Muscle of leg (tissue), 11 donors: Measurements from ENCODE around the gene DNAH1. TPM values are rescaled to one million over a fixed set of nuclear protein-coding genes. Genes with fewer than 3 reads are reported as not detected.

Experiments used
- DNase-seq: peaks from one replicate; pipeline ENCODE4 v3.0.0; 2013
- H3K27ac ChIP-seq: one replicate; pipeline ENCODE4 v1.5.1; 2013; ENCODE audit warnings: mild to moderate bottlenecking, low read length, control low read depth
- H3K27me3 ChIP-seq: one replicate; pipeline ENCODE4 v1.6.1; 2013; ENCODE audit warnings: low read length; ENCODE audit not compliant: control insufficient read depth, insufficient read depth
- H3K36me3 ChIP-seq: one replicate; pipeline ENCODE4 v1.6.1; 2013; ENCODE audit warnings: low read length; ENCODE audit not compliant: control insufficient read depth, insufficient read depth
- H3K4me1 ChIP-seq: one replicate; pipeline ENCODE4 v1.6.1; 2013; ENCODE audit warnings: low read length; ENCODE audit not compliant: control insufficient read depth, insufficient read depth
- H3K4me3 ChIP-seq: one replicate; pipeline ENCODE4 v1.5.1; 2013; ENCODE audit warnings: low read length, control low read depth
- H3K9me3 ChIP-seq: replicated peaks from 2 replicates; pipeline ENCODE4 v1.6.1; 2013; ENCODE audit warnings: low read depth, low read length; ENCODE audit not compliant: control insufficient read depth
- WGBS: methylation state at CpG from one replicate; pipeline ENCODE4 v1.1.5; 2013; ENCODE audit warnings: missing lambda C conversion rate; ENCODE audit not compliant: insufficient coverage; 5-methylcytosine and 5-hydroxymethylcytosine counted together
- polyA plus RNA-seq, 8 donors: library from polyadenylated mRNA; unstranded; fragments of 120-200 nt; gene quantifications; one replicate each; pipeline versions ENCODE4 v1.2.1 to v1.2.3, GENCODE V29; 2013; ENCODE audit warnings: inconsistent platforms in 1 of 8, low replicate concordance in 1 of 8; ENCODE audit not compliant: insufficient read length in 8 of 8, insufficient read depth in 1 of 8
- total RNA-seq: library from RNA; stranded (reverse); fragments of 120-200 nt; gene quantifications from one replicate; pipeline ENCODE4 v1.2.4, GENCODE V29; 2013

DNAH1 gene
- total and polyA plus RNA-seq, 9 donors, result 3.2 to 6.0 (median 4.4) TPM

DNA sequence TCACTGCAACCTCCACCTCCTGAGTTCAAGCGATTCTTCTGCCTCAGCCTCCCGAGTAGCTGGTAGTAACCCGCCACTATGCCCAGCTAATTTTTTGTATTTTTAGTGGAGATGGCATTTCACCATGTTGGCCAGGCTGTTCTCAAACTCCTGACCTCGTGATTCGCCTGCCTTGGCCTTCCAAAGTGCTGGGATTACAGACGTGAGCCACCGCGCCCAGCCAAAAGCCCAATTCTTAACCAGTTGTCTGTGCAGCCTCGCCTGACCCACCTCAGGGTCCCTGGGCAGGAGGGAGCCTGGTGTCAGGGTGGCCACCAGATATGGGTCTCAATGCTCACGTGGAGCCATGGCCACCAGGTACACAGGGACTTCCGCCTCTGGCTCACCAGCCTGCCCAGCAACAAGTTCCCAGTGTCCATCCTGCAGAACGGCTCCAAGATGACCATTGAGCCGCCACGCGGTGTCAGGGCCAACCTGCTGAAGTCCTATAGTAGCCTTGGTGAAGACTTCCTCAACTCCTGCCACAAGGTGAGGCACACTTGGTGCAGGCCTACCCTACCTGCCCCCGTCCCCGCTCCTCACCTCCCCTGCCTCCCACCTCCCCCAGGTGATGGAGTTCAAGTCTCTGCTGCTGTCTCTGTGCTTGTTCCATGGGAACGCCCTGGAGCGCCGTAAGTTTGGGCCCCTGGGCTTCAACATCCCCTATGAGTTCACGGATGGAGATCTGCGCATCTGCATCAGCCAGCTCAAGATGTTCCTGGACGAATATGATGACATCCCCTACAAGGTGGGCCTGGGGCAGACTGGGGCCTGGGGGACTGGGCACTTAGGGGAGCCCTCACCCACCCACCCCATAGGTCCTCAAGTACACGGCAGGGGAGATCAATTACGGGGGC is 80.1 kb downstream of the DNAH1 start:
- Histone ChIP-seq H3K27ac (no peak overlapping the region), H3K4me3 (no peak overlapping the region), H3K9me3 (no peaks in the 10 kb centered on the region), H3K27me3 (no peaks in the 10 kb centered on the region), H3K4me1 (no peaks in the 10 kb centered on the region), H3K36me3 (peaks cover 27% of the 10 kb centered on the region)
- 91% methylated on average over 23 of the region's 25 CpGs for WGBS
- DNase-seq, result no peak

DNA sequence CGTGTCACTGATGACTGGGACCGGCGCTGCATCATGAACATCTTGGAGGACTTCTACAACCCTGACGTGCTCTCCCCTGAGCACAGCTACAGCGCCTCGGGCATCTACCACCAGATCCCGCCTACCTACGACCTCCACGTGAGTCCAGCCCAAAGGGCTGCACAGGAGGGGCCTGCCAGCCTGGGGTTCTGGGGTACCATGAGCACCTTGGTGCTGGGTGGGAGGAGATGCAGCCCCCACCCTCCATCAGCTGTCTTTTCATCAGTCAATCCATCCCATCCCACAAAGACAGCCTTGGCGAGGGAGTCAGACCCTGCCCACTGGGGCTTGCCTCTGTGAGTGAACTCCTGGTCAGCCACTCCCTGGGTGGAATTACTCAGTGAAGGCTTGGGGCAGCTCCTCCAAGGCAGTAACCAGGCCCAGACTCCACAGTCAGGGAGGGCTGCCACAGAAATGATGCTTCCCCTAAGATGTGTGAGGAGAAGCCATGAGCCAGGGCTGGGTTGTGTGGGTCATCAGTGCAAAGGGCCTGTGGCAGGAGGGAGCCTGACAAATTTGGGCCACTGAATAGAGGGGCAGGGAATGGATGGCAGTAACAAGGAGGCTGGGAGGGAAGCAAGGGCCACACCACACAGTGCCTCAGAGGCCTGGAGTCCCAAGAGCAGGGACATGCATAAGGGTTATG is 80.9 kb downstream of the DNAH1 start:
- H3K27me3 ChIP-seq, result no peaks in the 10 kb centered on the region
- no peaks in the 10 kb centered on the region for H3K4me1 ChIP-seq
- no peaks in the 10 kb centered on the region for H3K9me3 ChIP-seq
- 94% methylated on average over 3 of the region's 10 CpGs for WGBS
- no peak overlapping the region for H3K4me3 ChIP-seq
- H3K36me3 ChIP-seq, result peaks cover 35% of the 10 kb centered on the region
- H3K27ac ChIP-seq, result no peak overlapping the region
- no peak for DNase-seq

DNA sequence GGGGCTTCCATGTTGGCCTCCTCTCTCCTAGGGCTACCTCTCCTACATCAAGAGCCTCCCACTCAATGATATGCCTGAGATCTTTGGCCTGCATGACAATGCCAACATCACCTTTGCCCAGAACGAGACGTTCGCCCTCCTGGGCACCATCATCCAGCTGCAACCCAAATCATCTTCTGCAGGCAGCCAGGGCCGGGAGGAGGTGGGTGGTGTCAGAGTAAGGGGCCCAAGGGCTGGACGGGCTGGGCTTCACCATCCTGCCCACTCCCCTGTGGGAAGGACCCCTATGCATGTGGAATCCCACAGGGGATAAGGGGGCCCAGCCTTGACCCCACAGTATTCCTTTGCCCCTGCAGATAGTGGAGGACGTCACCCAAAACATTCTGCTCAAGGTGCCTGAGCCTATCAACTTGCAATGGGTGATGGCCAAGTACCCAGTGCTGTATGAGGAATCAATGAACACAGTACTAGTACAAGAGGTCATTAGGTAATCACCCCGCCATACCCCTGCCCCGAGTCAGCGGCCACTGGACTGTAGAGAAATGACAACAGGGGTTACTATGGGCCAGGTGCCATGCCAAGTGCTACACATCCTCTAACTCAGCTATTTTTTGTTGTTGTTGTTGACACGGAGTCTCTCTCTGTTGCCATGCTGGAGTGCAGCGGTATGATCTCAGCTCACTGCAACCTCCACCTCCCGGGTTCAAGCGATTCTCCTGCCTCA is 81.7 kb downstream of the DNAH1 start:
- 83% methylated on average over 3 of the region's 13 CpGs for WGBS
- Histone ChIP-seq H3K27me3 (no peaks in the 10 kb centered on the region), H3K4me3 (no peak overlapping the region), H3K9me3 (no peaks in the 10 kb centered on the region), H3K27ac (no peak overlapping the region), H3K4me1 (no peaks in the 10 kb centered on the region), H3K36me3 (peaks cover 42% of the 10 kb centered on the region)
- no peak for DNase-seq

DNA sequence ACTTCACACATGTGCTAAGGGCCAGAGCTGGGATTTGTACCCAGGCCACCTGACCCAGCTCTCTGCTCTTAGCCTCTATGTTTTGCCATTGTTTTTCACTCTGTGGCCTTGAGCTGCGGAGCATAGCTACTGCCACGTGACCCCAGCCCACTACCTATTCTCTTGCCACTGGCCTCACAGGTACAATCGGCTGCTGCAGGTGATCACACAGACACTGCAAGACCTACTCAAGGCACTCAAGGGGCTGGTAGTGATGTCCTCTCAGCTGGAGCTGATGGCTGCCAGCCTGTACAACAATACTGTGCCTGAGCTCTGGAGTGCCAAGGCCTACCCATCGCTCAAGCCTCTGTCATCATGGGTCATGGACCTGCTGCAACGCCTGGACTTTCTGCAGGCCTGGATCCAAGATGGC is 82.6 kb downstream of the DNAH1 start:
- DNase-seq, result no peak
- Histone ChIP-seq H3K27ac (no peak overlapping the region), H3K27me3 (no peaks in the 10 kb centered on the region), H3K9me3 (no peaks in the 10 kb centered on the region), H3K4me1 (peaks cover 3% of the 10 kb centered on the region), H3K4me3 (no peak overlapping the region), H3K36me3 (peaks cover 48% of the 10 kb centered on the region)
- WGBS, result 89% methylated on average over 5 of the region's 5 CpGs

DNA sequence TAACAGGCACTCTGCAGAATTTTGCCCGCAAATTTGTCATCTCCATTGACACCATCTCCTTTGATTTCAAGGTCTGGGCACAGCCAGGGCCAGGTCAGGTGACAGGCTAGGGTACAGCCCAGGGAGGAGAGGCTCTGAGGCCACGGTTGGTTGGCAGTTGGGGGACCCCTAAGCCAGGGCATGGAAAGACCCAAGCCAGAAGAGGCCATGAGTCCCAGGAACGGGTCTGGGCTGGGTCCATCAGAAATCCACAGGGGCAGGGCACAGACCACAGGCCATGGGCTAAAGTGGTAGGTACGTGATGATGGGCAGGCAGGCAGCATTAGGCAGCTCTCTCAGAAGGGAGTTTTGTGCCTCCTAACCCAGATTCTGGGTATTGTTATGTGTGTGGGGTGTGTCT is 83.0 kb downstream of the DNAH1 start:
- Histone ChIP-seq H3K36me3 (peaks cover 52% of the 10 kb centered on the region), H3K27ac (no peak overlapping the region), H3K27me3 (no peaks in the 10 kb centered on the region), H3K4me1 (peaks cover 4% of the 10 kb centered on the region), H3K9me3 (no peaks in the 10 kb centered on the region), H3K4me3 (no peak overlapping the region)
- WGBS, result 82% methylated on average over 3 of the region's 4 CpGs
- no peak for DNase-seq

DNA sequence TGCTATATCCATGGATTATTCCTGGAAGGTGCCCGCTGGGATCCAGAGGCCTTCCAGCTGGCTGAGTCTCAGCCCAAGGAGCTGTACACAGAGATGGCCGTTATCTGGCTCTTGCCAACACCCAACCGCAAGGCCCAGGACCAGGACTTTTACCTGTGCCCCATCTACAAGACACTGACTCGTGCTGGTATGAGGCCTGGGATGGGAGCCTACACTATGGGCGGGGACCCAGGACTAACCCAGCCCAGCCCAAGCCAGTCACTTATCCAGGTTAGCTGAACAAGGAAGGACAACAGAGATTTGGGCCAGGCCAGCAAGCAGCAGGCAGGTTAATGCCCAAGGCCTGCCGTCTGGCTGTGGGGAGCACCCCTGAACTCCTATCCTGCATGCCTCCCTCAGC is 83.5 kb downstream of the DNAH1 start:
- DNase-seq, result no peak
- Histone ChIP-seq H3K27ac (no peak overlapping the region), H3K4me1 (peaks cover 8% of the 10 kb centered on the region), H3K9me3 (no peaks in the 10 kb centered on the region), H3K36me3 (peaks cover 57% of the 10 kb centered on the region), H3K4me3 (no peak overlapping the region), H3K27me3 (no peaks in the 10 kb centered on the region)
- 87% methylated on average over 6 of the region's 6 CpGs for WGBS

DNA sequence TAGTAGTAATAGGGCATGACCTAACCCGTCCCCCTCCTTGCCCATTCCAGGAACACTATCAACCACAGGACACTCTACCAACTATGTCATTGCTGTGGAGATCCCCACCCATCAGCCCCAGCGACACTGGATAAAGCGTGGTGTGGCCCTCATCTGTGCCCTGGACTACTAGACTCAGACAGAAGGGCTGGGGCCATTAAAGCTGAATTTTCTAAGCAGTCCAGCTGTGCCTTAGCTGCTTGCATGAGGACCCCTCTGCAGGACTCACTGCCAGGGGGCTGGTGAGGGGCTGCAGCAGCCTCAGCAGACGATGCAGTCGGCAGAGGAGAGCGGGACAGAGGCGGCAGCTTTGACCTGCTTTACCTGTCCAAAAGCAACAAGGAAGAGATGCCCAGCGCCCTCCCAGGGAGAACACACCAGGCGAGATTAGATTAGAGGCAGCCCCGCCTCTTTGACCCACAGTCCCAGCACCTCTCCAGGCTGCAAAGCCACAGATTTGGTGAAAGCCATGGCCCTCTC is 84.2 kb downstream of the DNAH1 start:
- H3K4me1 ChIP-seq, result peaks cover 8% of the 10 kb centered on the region
- DNase-seq, result no peak
- H3K27me3 ChIP-seq, result no peaks in the 10 kb centered on the region
- peaks cover 64% of the 10 kb centered on the region for H3K36me3 ChIP-seq
- H3K9me3 ChIP-seq, result no peaks in the 10 kb centered on the region
- H3K27ac ChIP-seq, result no peak overlapping the region
- 85% methylated on average over 9 of the region's 10 CpGs for WGBS
- H3K4me3 ChIP-seq, result no peak overlapping the region

DNA sequence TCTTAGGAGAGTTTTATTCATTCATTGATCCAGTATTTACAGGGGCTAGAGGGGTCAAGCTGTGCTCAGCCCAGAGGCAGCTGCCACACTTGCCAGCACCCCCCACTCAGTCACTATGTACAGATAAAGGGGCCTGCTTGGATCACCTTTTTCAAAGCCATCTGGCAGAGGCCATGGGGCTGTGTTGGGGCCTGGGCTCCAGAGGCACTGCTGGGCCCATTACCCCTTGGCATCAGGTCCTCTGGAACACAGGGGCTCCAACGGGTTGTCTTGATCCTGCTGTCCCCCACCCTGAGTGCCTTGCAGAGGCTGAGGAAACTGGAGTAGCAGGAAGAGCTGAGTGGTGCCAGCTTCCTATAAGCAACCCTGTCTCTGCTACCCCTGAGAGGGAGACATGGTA is 84.9 kb downstream of the DNAH1 start:
- Histone ChIP-seq H3K4me3 (no peak overlapping the region), H3K27me3 (no peaks in the 10 kb centered on the region), H3K36me3 (peaks cover 71% of the 10 kb centered on the region), H3K9me3 (no peaks in the 10 kb centered on the region), H3K27ac (no peak overlapping the region), H3K4me1 (peaks cover 8% of the 10 kb centered on the region)
- 71% methylated on average over 1 of the region's 1 CpG for WGBS
- no peak for DNase-seq

DNA sequence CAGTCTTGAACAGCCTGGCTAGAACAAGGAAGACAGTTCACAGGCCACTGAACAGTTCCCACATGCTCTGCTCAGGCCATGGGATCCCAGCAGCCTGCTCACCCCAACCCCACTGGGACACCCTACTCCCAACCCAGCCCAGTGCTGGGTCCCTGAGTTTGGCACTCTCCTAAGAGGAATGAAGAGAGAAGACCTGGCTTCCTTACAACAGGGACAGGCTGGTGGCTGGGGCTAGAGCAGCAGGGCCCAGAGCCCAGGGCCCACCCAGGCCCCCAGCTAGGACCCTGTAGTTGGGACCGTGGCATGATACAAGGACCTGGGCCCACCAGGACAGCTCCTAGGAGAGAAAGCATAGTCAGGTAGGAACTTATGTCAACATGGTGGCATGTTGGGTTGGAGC is 85.4 kb downstream of the DNAH1 start:
- 94% methylated on average over 1 of the region's 1 CpG for WGBS
- DNase-seq, result no peak

DNA sequence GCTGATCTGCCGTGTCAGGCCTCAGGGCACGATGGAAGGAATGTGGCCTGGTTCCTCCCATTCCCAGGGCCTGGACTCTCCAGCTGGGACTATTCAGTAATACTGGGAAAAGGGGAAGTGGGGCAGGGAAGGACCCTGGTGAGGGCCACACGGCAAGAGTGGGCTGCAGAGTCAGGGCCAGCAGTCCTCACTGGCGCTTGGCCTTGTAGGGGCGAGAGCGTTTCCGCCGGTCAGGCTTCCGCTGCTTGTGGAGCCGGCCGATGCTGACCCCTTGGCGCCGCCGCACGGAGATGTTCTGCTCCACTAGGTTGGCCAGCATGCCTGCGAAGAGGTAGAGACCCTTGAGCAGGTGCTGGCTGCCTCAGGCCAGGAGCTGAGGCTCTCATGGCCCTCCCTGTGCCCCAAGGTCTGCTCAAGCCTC is 86.0 kb downstream of the DNAH1 start:
- no peak overlapping the region for H3K4me3 ChIP-seq
- no peaks in the 10 kb centered on the region for H3K9me3 ChIP-seq
- no peaks in the 10 kb centered on the region for H3K27me3 ChIP-seq
- DNase-seq, result no peak
- 92% methylated on average over 16 of the region's 16 CpGs for WGBS
- H3K27ac ChIP-seq, result no peak overlapping the region
- peaks cover 8% of the 10 kb centered on the region for H3K4me1 ChIP-seq
- peaks cover 82% of the 10 kb centered on the region for H3K36me3 ChIP-seq

More for the DNA sequence above, 85.4 kb downstream of the DNAH1 start:
- Histone ChIP-seq H3K36me3 (peaks cover 76% of the 10 kb centered on the region), H3K4me1 (peaks cover 8% of the 10 kb centered on the region), H3K27ac (no peak overlapping the region), H3K4me3 (no peak overlapping the region), H3K27me3 (no peaks in the 10 kb centered on the region), H3K9me3 (no peaks in the 10 kb centered on the region)
